GM12873 (cell line): Measurements from ENCODE around the gene BMPER.
A peak's percentile ranks its signal among the peaks of the same experiment; 100 is the strongest.

Experiments used
- TF ChIP-seq, protein P1 (sequence below): IDR thresholded peaks from 2 replicates; pipeline ENCODE4 v1.5.1; 2012; ENCODE audit warnings: low read depth, mild to moderate bottlenecking, moderate library complexity, low read length, control low read depth; ENCODE audit not compliant: insufficient read depth; ENCODE audit errors: missing control alignments

The BMPER gene

DNA sequence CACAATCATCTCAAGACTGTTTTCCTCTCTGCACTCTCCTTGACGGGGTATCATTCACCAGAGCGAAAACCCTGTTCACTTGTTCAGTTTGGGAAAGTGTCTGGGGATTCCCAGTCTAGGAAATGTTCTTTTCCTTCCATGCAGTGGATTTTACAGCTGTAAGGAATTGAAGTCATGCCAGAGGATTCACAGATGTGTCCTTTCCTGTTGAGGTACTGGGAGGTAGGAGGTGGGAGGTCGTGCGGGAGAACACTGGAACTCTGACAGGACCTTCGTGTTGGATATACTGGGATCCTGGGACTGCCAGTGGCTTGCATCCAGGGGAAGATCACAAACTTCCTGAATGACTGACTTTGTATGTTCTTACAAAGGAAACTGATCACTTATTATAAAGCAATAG lies 185.5 kb downstream of the BMPER start:
- TF ChIP-seq, protein P1, sequence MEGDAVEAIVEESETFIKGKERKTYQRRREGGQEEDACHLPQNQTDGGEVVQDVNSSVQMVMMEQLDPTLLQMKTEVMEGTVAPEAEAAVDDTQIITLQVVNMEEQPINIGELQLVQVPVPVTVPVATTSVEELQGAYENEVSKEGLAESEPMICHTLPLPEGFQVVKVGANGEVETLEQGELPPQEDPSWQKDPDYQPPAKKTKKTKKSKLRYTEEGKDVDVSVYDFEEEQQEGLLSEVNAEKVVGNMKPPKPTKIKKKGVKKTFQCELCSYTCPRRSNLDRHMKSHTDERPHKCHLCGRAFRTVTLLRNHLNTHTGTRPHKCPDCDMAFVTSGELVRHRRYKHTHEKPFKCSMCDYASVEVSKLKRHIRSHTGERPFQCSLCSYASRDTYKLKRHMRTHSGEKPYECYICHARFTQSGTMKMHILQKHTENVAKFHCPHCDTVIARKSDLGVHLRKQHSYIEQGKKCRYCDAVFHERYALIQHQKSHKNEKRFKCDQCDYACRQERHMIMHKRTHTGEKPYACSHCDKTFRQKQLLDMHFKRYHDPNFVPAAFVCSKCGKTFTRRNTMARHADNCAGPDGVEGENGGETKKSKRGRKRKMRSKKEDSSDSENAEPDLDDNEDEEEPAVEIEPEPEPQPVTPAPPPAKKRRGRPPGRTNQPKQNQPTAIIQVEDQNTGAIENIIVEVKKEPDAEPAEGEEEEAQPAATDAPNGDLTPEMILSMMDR: no peak

DNA sequence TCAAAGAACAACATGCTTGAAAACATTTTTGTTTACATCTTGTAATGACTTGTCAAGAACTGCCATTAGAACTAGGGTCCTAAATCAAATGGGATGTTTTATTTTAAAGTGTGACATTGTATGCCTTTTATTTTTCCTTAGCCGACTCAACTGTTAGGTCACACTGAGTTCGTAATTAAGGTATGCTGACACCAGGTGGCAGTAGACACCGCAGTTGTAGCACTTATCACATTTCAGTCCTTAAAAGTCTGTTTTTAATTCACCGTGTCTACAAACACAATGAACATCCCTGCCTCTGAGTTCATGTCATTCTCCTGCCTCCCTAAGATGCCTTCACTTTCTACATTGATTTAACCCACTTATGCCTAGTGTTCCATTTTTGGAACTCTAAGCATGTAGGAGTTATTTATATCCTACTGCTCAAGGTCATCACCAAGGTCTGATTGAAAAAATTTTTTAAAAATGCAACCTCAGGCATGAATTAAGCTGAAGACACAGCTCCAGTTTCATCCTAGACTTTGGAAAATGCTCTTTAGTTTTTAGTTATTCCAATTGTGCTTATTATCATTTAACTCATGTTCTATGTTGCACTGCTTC lies 186.1 kb downstream of the BMPER start:
- TF ChIP-seq, protein P1: peak; percentile 65

DNA sequence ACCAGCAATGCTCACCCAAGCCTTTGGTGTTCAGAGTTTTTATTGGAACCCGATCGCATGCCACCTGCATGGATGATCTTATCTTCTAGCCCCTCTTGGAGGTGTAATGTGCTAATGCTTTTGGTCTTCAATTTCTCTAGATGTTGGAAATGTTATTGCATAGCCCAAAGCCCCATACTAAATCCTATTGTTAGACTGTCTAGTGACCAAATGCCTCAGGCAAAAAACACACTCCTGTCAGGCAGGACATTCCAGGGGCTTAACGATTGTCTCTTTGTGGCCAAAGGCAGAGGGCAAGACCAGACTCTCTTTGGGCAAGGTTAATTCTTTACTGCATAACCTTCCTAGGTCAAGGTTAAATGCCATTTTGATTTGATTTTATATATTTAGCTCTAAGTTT lies 187.9 kb downstream of the BMPER start:
- TF ChIP-seq, protein P1: no peak

DNA sequence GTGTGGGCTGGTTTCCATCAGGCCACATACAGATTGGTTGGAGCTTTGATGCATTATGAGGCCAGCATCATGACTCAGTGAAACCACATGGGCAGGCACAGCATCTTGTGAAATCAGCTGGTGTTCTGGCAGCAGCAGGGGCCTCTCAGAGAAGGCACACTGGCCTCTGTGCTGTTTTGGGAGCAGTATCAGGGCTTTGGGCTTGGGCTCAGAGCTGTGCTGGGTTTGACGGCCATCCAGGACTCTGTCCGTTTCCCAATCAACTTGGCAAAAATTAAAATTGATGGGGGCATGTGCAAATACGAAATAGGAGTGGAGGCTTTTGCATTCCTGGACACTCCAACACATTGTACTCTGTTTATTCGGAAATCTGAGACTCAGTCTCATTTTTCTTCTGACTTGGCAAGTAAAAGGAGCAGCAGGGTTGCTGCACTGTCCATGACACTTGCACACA lies 190.9 kb downstream of the BMPER start:
- TF ChIP-seq, protein P1: no peak

DNA sequence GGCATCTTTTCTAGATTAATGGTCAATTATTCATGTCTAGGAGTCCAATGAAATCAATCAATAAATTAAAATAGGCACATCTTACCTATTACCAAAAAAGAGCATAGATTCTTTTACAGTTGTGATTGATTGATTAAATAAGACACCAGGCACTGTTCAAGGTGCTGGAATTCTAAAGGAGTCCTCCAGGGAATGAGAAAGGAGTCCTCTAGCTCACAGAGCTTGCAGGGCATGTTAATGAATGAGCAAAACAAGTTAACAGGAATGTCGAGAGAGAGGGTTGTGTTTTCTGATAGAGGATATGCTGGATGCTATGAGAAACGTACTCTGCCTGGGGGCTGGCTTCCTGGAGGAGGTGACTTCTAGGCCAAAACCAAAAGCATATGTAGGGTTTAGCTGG lies 191.4 kb downstream of the BMPER start:
- TF ChIP-seq, protein P1: no peak

DNA sequence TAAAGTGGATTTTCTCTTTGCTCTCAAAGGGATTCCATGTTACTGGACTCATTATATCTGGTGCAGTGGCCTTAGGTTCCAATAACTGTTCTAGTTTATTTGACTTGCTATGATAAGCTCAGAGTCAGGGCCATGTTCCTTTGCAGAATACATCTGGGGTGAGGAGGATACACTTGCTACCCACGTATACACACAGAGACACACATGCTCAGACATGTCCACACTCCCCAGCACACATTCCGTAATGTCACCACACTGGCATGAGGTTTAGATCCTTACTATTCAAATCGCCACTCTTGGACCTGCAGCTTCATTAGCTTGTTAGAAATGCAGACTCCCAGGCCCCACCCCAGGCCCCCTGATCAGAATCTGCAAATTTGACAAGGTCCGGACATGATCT lies 195.3 kb downstream of the BMPER start:
- TF ChIP-seq, protein P1: no peak

DNA sequence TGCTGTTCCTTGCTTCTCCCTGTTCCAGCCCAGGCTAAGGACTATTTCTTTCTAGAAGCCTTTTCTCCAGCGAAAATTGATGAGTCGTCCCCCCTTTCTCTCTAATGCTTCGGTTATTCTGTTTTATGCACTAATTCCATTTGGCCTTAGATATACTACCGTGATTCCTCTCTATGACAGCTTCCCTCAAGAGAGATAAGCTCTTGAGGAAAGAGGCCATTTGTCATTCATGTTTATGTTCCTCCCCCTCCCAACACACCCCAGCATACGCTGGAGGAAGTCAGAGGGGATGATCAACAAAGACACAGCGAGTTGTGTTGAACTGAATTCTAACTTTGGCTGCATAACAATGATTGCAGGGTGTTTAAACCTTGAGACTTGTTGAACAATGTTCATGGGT lies 198.8 kb downstream of the BMPER start:
- TF ChIP-seq, protein P1: no peak
